H1 (cell line): ENCODE data around the gene TYRP1. TPM values are rescaled to one million over a fixed set of nuclear protein-coding genes. Genes with fewer than 3 reads are reported as not detected.

ENCODE experiments used
- CTCF ChIA-PET: fragments of 300-600 bp; sonication (Branson Sonifier 250); formaldehyde crosslinking; loops from one replicate; lab custom pipeline; 2021; ENCODE audit not compliant: partially characterized antibody; lab: Charles Lee
- POLR2A ChIA-PET: fragments of 300-600 bp; sonication (Branson Sonifier 250); formaldehyde crosslinking; loops from one replicate; lab custom pipeline; 2021; ENCODE audit warnings: inconsistent platforms; ENCODE audit not compliant: partially characterized antibody; lab: Charles Lee
- DNase-seq, 2 experiments: peaks; one replicate each; pipeline versions ENCODE4 v3.0.0 to v3.0.0-alpha.2; 2010 to 2022; ENCODE audit warnings: low spot score in 2 of 2, low read depth in 1 of 2, mixed read lengths in 1 of 2
- FAIRE-seq: peaks from 2 replicates; lab custom pipeline; 2011; peaks lifted over from hg19 to GRCh38; lab: Jason Lieb, UNC
- H2AFZ ChIP-seq: 2 replicates; pipeline ENCODE4 v1.8.1; 2012; ENCODE audit warnings: low read length, inconsistent platforms
- H2AK5ac ChIP-seq: 2 replicates; pipeline ENCODE4 v1.6.1; 2013; ENCODE audit warnings: low read depth, low read length
- H2BK120ac ChIP-seq: replicated peaks from 2 replicates; pipeline ENCODE3; 2013; ENCODE audit warnings: low read depth, low read length, inconsistent platforms
- H2BK12ac ChIP-seq: 2 replicates; pipeline ENCODE4 v1.6.1; 2013; ENCODE audit warnings: low read depth, low read length
- H2BK15ac ChIP-seq: 2 replicates; pipeline ENCODE4 v1.6.1; 2013; ENCODE audit warnings: low read length
- H2BK20ac ChIP-seq: 2 replicates; pipeline ENCODE4 v1.6.1; 2013; ENCODE audit warnings: low read length
- H2BK5ac ChIP-seq: 2 replicates; pipeline ENCODE4 v1.6.1; 2013; ENCODE audit warnings: low read depth, low read length
- H3K14ac ChIP-seq: 2 replicates; pipeline ENCODE4 v1.6.1; 2013; ENCODE audit warnings: inconsistent platforms; ENCODE audit not compliant: insufficient read length
- H3K18ac ChIP-seq: 2 replicates; pipeline ENCODE4 v1.6.1; 2013; ENCODE audit warnings: low read length; ENCODE audit errors: extremely low read depth
- H3K23ac ChIP-seq: 2 replicates; pipeline ENCODE4 v1.6.1; 2013; ENCODE audit warnings: inconsistent platforms; ENCODE audit not compliant: insufficient read length
- H3K23me2 ChIP-seq: 2 replicates; pipeline ENCODE4 v1.6.1; 2013; ENCODE audit warnings: low read depth, low read length
- H3K27ac ChIP-seq: 2 replicates; pipeline ENCODE4 v1.6.1; 2011; ENCODE audit warnings: low read depth, low read length, inconsistent platforms
- H3K27me3 ChIP-seq, 4 experiments: replicated peaks in 1 of 4; 1 replicate in 1 of 4; 2 replicates in 3 of 4; pipeline versions ENCODE4 v1.6.1 to v1.8.1; 2011 to 2013; ENCODE audit warnings: low read length in 3 of 4, mild to moderate bottlenecking in 3 of 4, inconsistent platforms in 2 of 4, mixed read lengths in 2 of 4, moderate library complexity in 1 of 4; ENCODE audit not compliant: control insufficient read depth in 3 of 4, insufficient read depth in 3 of 4; ENCODE audit errors: extremely low read depth in 1 of 4
- H3K36me3 ChIP-seq, 4 experiments: 2 replicates each; pipeline versions ENCODE4 v1.6.1 to v1.8.1; 2011 to 2013; ENCODE audit warnings: mild to moderate bottlenecking in 4 of 4, low read length in 3 of 4, moderate library complexity in 2 of 4, control low read depth in 1 of 4, inconsistent platforms in 1 of 4; ENCODE audit not compliant: insufficient read depth in 4 of 4, control insufficient read depth in 2 of 4
- H3K4ac ChIP-seq: replicated peaks from 2 replicates; pipeline ENCODE3; 2013; ENCODE audit warnings: low read length, low read depth, mixed read lengths, inconsistent platforms; ENCODE audit not compliant: insufficient read length
- H3K4me1 ChIP-seq, 4 experiments: replicated peaks in 1 of 4; 1 replicate in 1 of 4; 2 replicates in 3 of 4; pipeline versions ENCODE4 v1.6.1 to v1.8.1; 2011 to 2013; ENCODE audit warnings: low read length in 3 of 4, inconsistent platforms in 2 of 4, mixed read lengths in 1 of 4; ENCODE audit not compliant: insufficient read depth in 4 of 4, control insufficient read depth in 3 of 4
- H3K4me2 ChIP-seq, 2 experiments: 2 replicates each; pipeline versions ENCODE4 v1.6.1 to v1.8.1; 2011 to 2013; ENCODE audit warnings: low read depth in 2 of 2, low read length in 2 of 2, control low read depth in 1 of 2, inconsistent platforms in 1 of 2, mild to moderate bottlenecking in 1 of 2; ENCODE audit not compliant: insufficient read depth in 1 of 2
- H3K4me3 ChIP-seq, 4 experiments: fragments of 200-600, 300-600 bp in 1 of 4; sonication (generic), shearing (Covaris generic), sonication (Bioruptor Twin) in 1 of 4; 2 replicates each; pipeline versions ENCODE4 v1.5.1 to v1.8.1; 2011 to 2016; ENCODE audit warnings: low read length in 4 of 4, low read depth in 3 of 4, control low read depth in 2 of 4, inconsistent platforms in 2 of 4, mild to moderate bottlenecking in 2 of 4, mixed read lengths in 1 of 4, moderate library complexity in 1 of 4; ENCODE audit not compliant: insufficient read depth in 2 of 4; ENCODE audit errors: extremely low read depth in 1 of 4
- H3K56ac ChIP-seq: replicated peaks from 2 replicates; pipeline ENCODE3; 2013; ENCODE audit warnings: low read depth, mild to moderate bottlenecking, mixed read lengths, low read length, inconsistent platforms; ENCODE audit not compliant: insufficient read length
- H3K79me1 ChIP-seq: 2 replicates; pipeline ENCODE4 v1.6.1; 2013; ENCODE audit warnings: low read depth, low read length, control low read depth
- H3K79me2 ChIP-seq, 2 experiments: 2 replicates each; pipeline versions ENCODE4 v1.6.1 to v1.8.1; 2012 to 2013; ENCODE audit warnings: low read length in 2 of 2, mild to moderate bottlenecking in 2 of 2, inconsistent platforms in 1 of 2; ENCODE audit not compliant: insufficient read depth in 2 of 2, control insufficient read depth in 1 of 2
- H3K9ac ChIP-seq, 4 experiments: replicated peaks in 1 of 4; 1 replicate in 1 of 4; 2 replicates in 3 of 4; pipeline versions ENCODE4 v1.6.1 to v1.8.1; 2011 to 2013; ENCODE audit warnings: low read depth in 3 of 4, low read length in 3 of 4, control low read depth in 2 of 4, mild to moderate bottlenecking in 2 of 4, moderate library complexity in 2 of 4, inconsistent platforms in 1 of 4; ENCODE audit errors: extremely low read depth in 1 of 4
- H3K9me3 ChIP-seq, 2 experiments: 2 replicates each; pipeline versions ENCODE4 v1.6.1 to v1.8.1; 2012 to 2013; ENCODE audit warnings: mild to moderate bottlenecking in 2 of 2, moderate library complexity in 2 of 2, control low read depth in 1 of 2, inconsistent platforms in 1 of 2, low read depth in 1 of 2, low read length in 1 of 2, mixed read lengths in 1 of 2; ENCODE audit not compliant: insufficient read depth in 2 of 2
- H4K20me1 ChIP-seq, 2 experiments: replicated peaks in 1 of 2; 2 replicates each; pipeline versions ENCODE3 to v1.8.1; 2011 to 2013; ENCODE audit warnings: inconsistent platforms in 2 of 2, low read length in 2 of 2, mild to moderate bottlenecking in 1 of 2; ENCODE audit not compliant: insufficient read depth in 2 of 2, control insufficient read depth in 1 of 2
- H4K5ac ChIP-seq: 2 replicates; pipeline ENCODE4 v1.6.1; 2013; ENCODE audit warnings: low read length, low read depth, mixed read lengths, inconsistent platforms; ENCODE audit not compliant: insufficient read length
- H4K8ac ChIP-seq: 2 replicates; pipeline ENCODE4 v1.8.0; 2013; ENCODE audit warnings: mild to moderate bottlenecking, moderate library complexity, low read length, inconsistent platforms; ENCODE audit not compliant: insufficient read depth; ENCODE audit errors: extremely low read depth
- H4K91ac ChIP-seq: replicated peaks from 2 replicates; pipeline ENCODE3; 2013; ENCODE audit warnings: low read length, mixed read lengths, inconsistent platforms; ENCODE audit not compliant: insufficient read length
- BCL11A ChIP-seq, 2 experiments: IDR thresholded peaks; one replicate each; pipeline ENCODE4 v1.6.1; 2011; ENCODE audit warnings: low read depth in 2 of 2, low read length in 2 of 2, mild to moderate bottlenecking in 2 of 2
- CHD1 ChIP-seq: IDR thresholded peaks from 2 replicates; pipeline ENCODE4 v1.6.1; 2012; ENCODE audit warnings: low read depth, low read length, improper control_type of control experiment
- EP300 ChIP-seq, 2 experiments: IDR thresholded peaks; 1 replicate in 1 of 2; 2 replicates in 1 of 2; pipeline ENCODE4 v1.6.1; 2011 to 2012; ENCODE audit warnings: low read depth in 2 of 2, low read length in 2 of 2, mild to moderate bottlenecking in 2 of 2, borderline replicate concordance in 1 of 2, inconsistent platforms in 1 of 2, moderate library complexity in 1 of 2
- SAP30 ChIP-seq: fragments of 300-600 bp; sonication (generic); IDR thresholded peaks from 2 replicates; pipeline ENCODE4 v1.7.1; 2012; ENCODE audit warnings: low read length, moderate library complexity, mild to moderate bottlenecking, inconsistent platforms; ENCODE audit not compliant: insufficient read depth, insufficient replicate concordance
- WGBS, 2 experiments: shearing (Covaris generic) in 1 of 2; methylation state at CpG; one replicate each; pipeline versions ENCODE4 v1.1.6 to v1.1.7; 2013 to 2015; ENCODE audit warnings: low lambda C conversion rate in 2 of 2, mixed read lengths in 2 of 2, inconsistent platforms in 1 of 2, low coverage in 1 of 2, missing lambda C conversion rate in 1 of 2; ENCODE audit not compliant: insufficient replicate concordance in 2 of 2, insufficient coverage in 1 of 2, insufficient read length in 1 of 2; ENCODE audit errors: extremely low coverage in 1 of 2, missing lambda C conversion rate in 1 of 2; 5-methylcytosine and 5-hydroxymethylcytosine counted together
- polyA plus RNA-seq, 7 experiments: library from polyadenylated mRNA; depleted of rRNA in 3 of 7; stranded (reverse) in 5 of 7; unstranded in 2 of 7; fragments of >200 nt in 5 of 7; fragments of 200-250 nt in 2 of 7; gene quantifications; 1 replicate in 5 of 7; 2 replicates in 1 of 7; 4 replicates in 1 of 7; pipeline versions ENCODE4 v1.2.1 to v1.2.3, GENCODE V29; 2011 to 2013; ENCODE audit warnings: missing spikeins in 2 of 7, mixed read lengths in 2 of 7
- total RNA-seq: library from RNA; stranded (reverse); fragmentation: NEBNext Ultra II Directional; extraction: Animal tissue kit (Norgen Biotek cat#: 25700); gene quantifications from 2 replicates; pipeline ENCODE4 v1.2.1, GENCODE V29; 2021
- TF ChIP-seq, protein P1 (sequence below): IDR thresholded peaks from 2 replicates; pipeline ENCODE4 v1.6.1; 2011; ENCODE audit warnings: low read depth, mild to moderate bottlenecking, low read length; ENCODE audit not compliant: insufficient read depth

TYRP1 gene
- total and polyA plus RNA-seq, 2 of the 8 experiments (the other 6 are each of a cell fraction or from before 2014, with no cell fraction given) = 0.15 TPM; not detected in 1

- Histone ChIP-seq H3K4me1 (no peaks in the 10 kb centered on the region), H2BK120ac (no peak overlapping the region), H3K23ac (no peak overlapping the region), H3K4me3 (no peak overlapping the region), H3K79me1 (no peaks in the 10 kb centered on the region), H2BK15ac (no peak overlapping the region), H2AK5ac (no peak overlapping the region), H4K5ac (no peak overlapping the region), H2BK5ac (no peak overlapping the region), H3K4ac (no peak overlapping the region), H3K56ac (no peak overlapping the region), H3K27me3 (no peaks in the 10 kb centered on the region), H3K14ac (no peak overlapping the region), H4K8ac (no peak overlapping the region), H4K20me1 (no peaks in the 10 kb centered on the region), H2BK12ac (no peak overlapping the region), H3K9ac (no peak overlapping the region), H3K79me2 (no peaks in the 10 kb centered on the region), H2AFZ (no peak overlapping the region), H4K91ac (no peak overlapping the region), H3K9me3 (no peaks in the 10 kb centered on the region), H2BK20ac (no peak overlapping the region), H3K27ac (no peak overlapping the region), H3K23me2 (no peaks in the 10 kb centered on the region), H3K36me3 (no peaks in the 10 kb centered on the region), H3K18ac (no peak overlapping the region), H3K4me2 (no peak overlapping the region)
- ChIA-PET CTCF (no interaction called here), POLR2A (no interaction called here)
- no peak for FAIRE-seq
- no peak for TF ChIP-seq EP300 (IDR thresholded peaks at IDR 0.05; ENCODE audit: borderline replicate concordance in 1 of 2, low read depth in 2 of 2, low read length in 2 of 2)
- TF ChIP-seq, protein P1, sequence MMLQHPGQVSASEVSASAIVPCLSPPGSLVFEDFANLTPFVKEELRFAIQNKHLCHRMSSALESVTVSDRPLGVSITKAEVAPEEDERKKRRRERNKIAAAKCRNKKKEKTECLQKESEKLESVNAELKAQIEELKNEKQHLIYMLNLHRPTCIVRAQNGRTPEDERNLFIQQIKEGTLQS = no peak
- no peak for TF ChIP-seq SAP30
- no peak for TF ChIP-seq CHD1
- no peak for TF ChIP-seq BCL11A (IDR thresholded peaks at IDR 0.05; ENCODE audit: low read depth in 2 of 2, low read length in 2 of 2)
- no peak for DNase-seq
- WGBS, 2 experiments = 89% methylated on average over 2 of the region's 2 CpGs; no CpG with 5 or more reads in 1 of the 2 experiments
Observed at GRCh38 chr9:12740845-12741244, 47.7 kb downstream of the TYRP1 start.
